DOHH2 (cell line): ENCODE measurements around the gene SHC3.

ENCODE experiments used
- H3F3A ChIP-seq: fragments of 200-600 bp; sonication (generic), shearing (Covaris generic); 2 replicates; pipeline ENCODE4 v1.6.0; 2016; ENCODE audit warnings: antibody characterized with exemption, mild to moderate bottlenecking; ENCODE audit not compliant: control insufficient read depth, insufficient read depth
- H3K27ac ChIP-seq: fragments of 200-600 bp; sonication (generic); 2 replicates; pipeline ENCODE4 v1.5.1; 2014; ENCODE audit warnings: low read depth, mild to moderate bottlenecking, low read length, moderate library complexity
- H3K27me3 ChIP-seq: fragments of 200-600 bp; sonication (generic); 2 replicates; pipeline ENCODE4 v1.6.1; 2014; ENCODE audit warnings: mild to moderate bottlenecking, low read length, mixed read lengths; ENCODE audit not compliant: control insufficient read depth
- H3K36me3 ChIP-seq: fragments of 200-600 bp; sonication (generic); 2 replicates; pipeline ENCODE4 v1.6.1; 2014; ENCODE audit warnings: mild to moderate bottlenecking, low read length, moderate library complexity, mixed read lengths; ENCODE audit not compliant: control insufficient read depth
- H3K4me1 ChIP-seq: fragments of 200-600 bp; sonication (generic); 2 replicates; pipeline ENCODE4 v1.6.1; 2014; ENCODE audit warnings: mild to moderate bottlenecking, low read length, mixed read lengths; ENCODE audit not compliant: control insufficient read depth
- H3K4me2 ChIP-seq: fragments of 200-600 bp; sonication (generic); 2 replicates; pipeline ENCODE4 v1.6.0; 2014; ENCODE audit warnings: mild to moderate bottlenecking, low read length, moderate library complexity
- H3K4me3 ChIP-seq: fragments of 200-600 bp; sonication (generic); 2 replicates; pipeline ENCODE4 v1.5.1; 2014; ENCODE audit warnings: mild to moderate bottlenecking, low read length, mixed read lengths
- H3K79me2 ChIP-seq: fragments of 200-600 bp; sonication (generic); 2 replicates; pipeline ENCODE4 v1.6.1; 2014; ENCODE audit warnings: mild to moderate bottlenecking, low read length, mixed read lengths; ENCODE audit not compliant: control insufficient read depth
- H3K9me2 ChIP-seq: fragments of 200-600 bp; sonication (generic); replicated peaks from 2 replicates; pipeline ENCODE4 v1.6.1; 2014; ENCODE audit warnings: mild to moderate bottlenecking, low read length, mixed read lengths; ENCODE audit not compliant: control insufficient read depth
- H3K9me3 ChIP-seq: fragments of 200-600 bp; sonication (generic); 2 replicates; pipeline ENCODE4 v1.6.1; 2014; ENCODE audit warnings: antibody characterized with exemption, low read length, mixed read lengths; ENCODE audit not compliant: control insufficient read depth, insufficient read depth
- H4K20me1 ChIP-seq: fragments of 200-600 bp; sonication (generic); 2 replicates; pipeline ENCODE4 v1.6.0; 2014; ENCODE audit warnings: low read depth, mild to moderate bottlenecking, antibody characterized with exemption, low read length, moderate library complexity; ENCODE audit not compliant: control insufficient read depth, insufficient read depth
- CTCF ChIP-seq: fragments of 200-600 bp; sonication (generic); IDR thresholded peaks from one replicate; pipeline ENCODE4 v1.5.1; 2014; ENCODE audit warnings: antibody characterized with exemption, mild to moderate bottlenecking, low read depth, low read length; ENCODE audit not compliant: poor library complexity, severe bottlenecking
- EZH2phosphoT487 ChIP-seq: fragments of 200-600 bp; sonication (generic); IDR thresholded peaks from 2 replicates; pipeline ENCODE4 v1.6.1; 2017; ENCODE audit warnings: borderline replicate concordance, mild to moderate bottlenecking, antibody characterized with exemption, low read length, moderate library complexity, mixed read lengths

Gene SHC3

GRCh38 chr9:89080193-89080592 is 98.4 kb downstream of the SHC3 start:
- no peaks in the 10 kb centered on the region for H3K79me2 ChIP-seq
- no peaks in the 10 kb centered on the region for H3F3A ChIP-seq
- no peak overlapping the region for H3K4me3 ChIP-seq
- H3K36me3 ChIP-seq, result no peaks in the 10 kb centered on the region
- no peaks in the 10 kb centered on the region for H4K20me1 ChIP-seq
- no peak for TF ChIP-seq CTCF
- TF ChIP-seq EZH2phosphoT487, result no peak
- H3K4me1 ChIP-seq, result no peaks in the 10 kb centered on the region
- no peaks in the 10 kb centered on the region for H3K9me2 ChIP-seq
- peaks cover 5% of the 10 kb centered on the region; the same call in 1 of the 2 replicates for H3K27me3 ChIP-seq
- H3K9me3 ChIP-seq, result no peaks in the 10 kb centered on the region
- no peak overlapping the region for H3K27ac ChIP-seq
- no peak overlapping the region for H3K4me2 ChIP-seq

GRCh38 chr9:89079391-89079790 is 99.2 kb downstream of the SHC3 start:
- no peaks in the 10 kb centered on the region for H3K36me3 ChIP-seq
- H3F3A ChIP-seq, result no peaks in the 10 kb centered on the region
- H3K27ac ChIP-seq, result no peak overlapping the region
- no peaks in the 10 kb centered on the region for H3K79me2 ChIP-seq
- H3K9me2 ChIP-seq, result no peaks in the 10 kb centered on the region
- peaks cover 5% of the 10 kb centered on the region; the same call in 1 of the 2 replicates for H3K27me3 ChIP-seq
- H3K4me3 ChIP-seq, result no peak overlapping the region
- H3K4me2 ChIP-seq, result no peak overlapping the region
- no peaks in the 10 kb centered on the region for H3K9me3 ChIP-seq
- no peak for TF ChIP-seq EZH2phosphoT487
- TF ChIP-seq CTCF, result no peak
- no peaks in the 10 kb centered on the region for H3K4me1 ChIP-seq
- H4K20me1 ChIP-seq, result no peaks in the 10 kb centered on the region

GRCh38 chr9:89078860-89079259 is 99.8 kb downstream of the SHC3 start:
- no peaks in the 10 kb centered on the region for H3K36me3 ChIP-seq
- H3K79me2 ChIP-seq, result no peaks in the 10 kb centered on the region
- no peaks in the 10 kb centered on the region for H4K20me1 ChIP-seq
- no peaks in the 10 kb centered on the region for H3F3A ChIP-seq
- H3K4me1 ChIP-seq, result no peaks in the 10 kb centered on the region
- H3K9me2 ChIP-seq, result no peaks in the 10 kb centered on the region
- TF ChIP-seq EZH2phosphoT487 (no peak), CTCF (no peak)
- H3K27ac ChIP-seq, result no peak overlapping the region
- H3K4me2 ChIP-seq, result no peak overlapping the region
- no peaks in the 10 kb centered on the region for H3K9me3 ChIP-seq
- H3K4me3 ChIP-seq, result no peak overlapping the region
- H3K27me3 ChIP-seq, result peaks cover 5% of the 10 kb centered on the region; the same call in 1 of the 2 replicates
